Transverse colon (tissue), 4 donors: ENCODE data around the gene SCARF1. TPM values are rescaled to one million over a fixed set of nuclear protein-coding genes. Genes with fewer than 3 reads are reported as not detected.

Experiments
- DNase-seq: peaks from one replicate; pipeline ENCODE4 v3.0.0-alpha.2; 2019
- H3K27ac ChIP-seq, 4 donors: fragments of 200-600 bp; sonication (generic); 2 replicates each; pipeline ENCODE4 v1.5.1; 2016 to 2018; ENCODE audit warnings: inconsistent platforms in 4 of 4
- H3K27me3 ChIP-seq: fragments of 200-600 bp; sonication (generic); 2 replicates; pipeline ENCODE4 v1.5.1; 2017; ENCODE audit warnings: inconsistent platforms
- H3K36me3 ChIP-seq, 4 donors: fragments of 200-600 bp; sonication (generic); 2 replicates each; pipeline ENCODE4 v1.5.1; 2017 to 2019; ENCODE audit warnings: inconsistent platforms in 4 of 4
- H3K4me1 ChIP-seq, 4 donors: fragments of 200-600 bp; sonication (generic); 2 replicates each; pipeline ENCODE4 v1.5.1; 2017 to 2020; ENCODE audit warnings: inconsistent platforms in 4 of 4
- H3K4me3 ChIP-seq, 4 donors: fragments of 200-600 bp; sonication (generic); 1 replicate in 1 of 4; 2 replicates in 3 of 4; pipeline versions ENCODE4 v1.5.1 to v1.6.1; 2017 to 2019; ENCODE audit warnings: inconsistent platforms in 4 of 4
- H3K9me3 ChIP-seq, 2 donors: fragments of 200-600 bp; sonication (generic); 2 replicates each; pipeline ENCODE4 v1.5.1; 2017 to 2019; ENCODE audit warnings: inconsistent platforms in 2 of 2
- CTCF ChIP-seq, 5 experiments: fragments of 200-600 bp in 3 of 5; fragments of 450-650 bp in 2 of 5; sonication (generic) in 3 of 5; IDR thresholded peaks; 1 replicate in 2 of 5; 2 replicates in 3 of 5; pipeline ENCODE4 v1.5.1; 2016 to 2017; ENCODE audit warnings: antibody characterized with exemption in 5 of 5, inconsistent platforms in 3 of 5, mild to moderate bottlenecking in 2 of 5, moderate library complexity in 1 of 5
- EP300 ChIP-seq: sonication (generic); formaldehyde crosslinking; IDR thresholded peaks from one replicate; pipeline ENCODE4 v1.6.1; 2017; ENCODE audit warnings: antibody characterized with exemption, low read depth
- POLR2A ChIP-seq: fragments of 450-650 bp; IDR thresholded peaks from one replicate; pipeline ENCODE4 v1.6.1; 2016; ENCODE audit warnings: antibody characterized with exemption, mild to moderate bottlenecking, moderate library complexity
- POLR2AphosphoS5 ChIP-seq, 3 donors: sonication (generic); formaldehyde crosslinking; IDR thresholded peaks; one replicate each; pipeline ENCODE4 v1.6.1; 2016; ENCODE audit warnings: antibody characterized with exemption in 3 of 3
- WGBS, 2 donors: methylation state at CpG; one replicate each; pipeline ENCODE4 v1.1.5; 2018; ENCODE audit warnings: low coverage in 1 of 2; 5-methylcytosine and 5-hydroxymethylcytosine counted together
- in situ Hi-C, 4 donors: fragments of 200-750 bp; cut with MboI; loops; one replicate each; pipeline versions ENCODE4 v1.15.0 to v1.15.1; 2017; ENCODE audit warnings: low sequenced_read_pairs in 3 of 4, low pct_ligation_motif_present in 1 of 4, low pct_unique_long_range_greater_than_20kb in 1 of 4
- intact Hi-C: fragments of 100-400 bp; cut with DNase I; formaldehyde crosslinking; loops from one replicate; pipeline ENCODE4 v1.15.1; 2023; ENCODE audit warnings: low total_unique reads
- total RNA-seq, 4 donors: library from RNA; depleted of rRNA; stranded (reverse); fragments of >200 nt; gene quantifications; one replicate each; pipeline ENCODE4 v1.1.0, GENCODE V29; 2016

The SCARF1 gene
- total RNA-seq, 4 donors from 2014 or later: 11.2 to 63.2 (median 16.3) TPM

- in situ Hi-C loops (loop anchor here in 1 of 4 donors (25.0 kb wide), 1 partner anchor 387 kb away; the partner anchor contains the start of genes DPH1, OVCA2 and RTN4RL1), intact Hi-C loops (loop anchor here (5.0 to 10.0 kb wide), 2 partner anchors 65 to 78 kb away; partner anchors contain the start of gene TLCD2)
- no peak for TF ChIP-seq CTCF (IDR thresholded peaks at IDR 0.05)
- peak; percentile 61 to 86 (median 82) for TF ChIP-seq POLR2AphosphoS5 (IDR thresholded peaks at IDR 0.05)
- no peak for TF ChIP-seq EP300
- peak; percentile 64 for TF ChIP-seq POLR2A
- Histone ChIP-seq H3K27ac (peak within 1 kb of the TSS; percentile 97 to 100 (median 100)), H3K9me3 (no peaks in the 10 kb centered on the region), H3K4me3 (peak within 1 kb of the TSS; percentile 62 to 88 (median 77)), H3K27me3 (no peaks in the 10 kb centered on the region), H3K4me1 (peaks cover 24 to 35% (median 31%) of the 10 kb centered on the region in 4 donors), H3K36me3 (peaks cover 0 to 43% (median 18%) of the 10 kb centered on the region in 4 donors)
- DNase-seq: peak; percentile 91
- 20% methylated on average over 23 of the region's 23 CpGs; no CpG with 5 or more reads in 1 of the 2 donors for WGBS, 2 donors
Measured at GRCh38 chr17:1649844-1650501, 4.4 kb upstream of the SCARF1 start, which contains the start of gene RILP. Gene RILP (minus strand): TSS chr17:1649866. CDS start chr17:1649804, 62 bp downstream.

- Histone ChIP-seq H3K27ac (peak overlapping the region; percentile 97 to 100 (median 100)), H3K27me3 (no peaks in the 10 kb centered on the region), H3K36me3 (peaks cover 0 to 36% (median 14%) of the 10 kb centered on the region in 4 donors), H3K9me3 (no peaks in the 10 kb centered on the region), H3K4me1 (peaks cover 24 to 37% (median 33%) of the 10 kb centered on the region in 4 donors), H3K4me3 (peak overlapping the region; percentile 62 to 88 (median 77))
- WGBS, 2 donors: 0% methylated on average over 73 of the region's 100 CpGs; no CpG with 5 or more reads in 1 of the 2 donors
- TF ChIP-seq EP300 (no peak), CTCF (IDR thresholded peaks at IDR 0.05) (peak in 3 of 5 experiments; percentile 83 to 97 (median 90)), POLR2A (peak; percentile 83), POLR2AphosphoS5 (IDR thresholded peaks at IDR 0.05) (peak; percentile 87 to 96 (median 96))
- in situ Hi-C loops: no loop called here
- intact Hi-C loops: loop anchor here (5.0 kb wide), 1 partner anchor 77 kb away; no protein-coding TSS in a partner anchor
- DNase-seq: peak; percentile 96
Measured at GRCh38 chr17:1648963-1649843, 3.7 kb upstream of the SCARF1 start.

DNA sequence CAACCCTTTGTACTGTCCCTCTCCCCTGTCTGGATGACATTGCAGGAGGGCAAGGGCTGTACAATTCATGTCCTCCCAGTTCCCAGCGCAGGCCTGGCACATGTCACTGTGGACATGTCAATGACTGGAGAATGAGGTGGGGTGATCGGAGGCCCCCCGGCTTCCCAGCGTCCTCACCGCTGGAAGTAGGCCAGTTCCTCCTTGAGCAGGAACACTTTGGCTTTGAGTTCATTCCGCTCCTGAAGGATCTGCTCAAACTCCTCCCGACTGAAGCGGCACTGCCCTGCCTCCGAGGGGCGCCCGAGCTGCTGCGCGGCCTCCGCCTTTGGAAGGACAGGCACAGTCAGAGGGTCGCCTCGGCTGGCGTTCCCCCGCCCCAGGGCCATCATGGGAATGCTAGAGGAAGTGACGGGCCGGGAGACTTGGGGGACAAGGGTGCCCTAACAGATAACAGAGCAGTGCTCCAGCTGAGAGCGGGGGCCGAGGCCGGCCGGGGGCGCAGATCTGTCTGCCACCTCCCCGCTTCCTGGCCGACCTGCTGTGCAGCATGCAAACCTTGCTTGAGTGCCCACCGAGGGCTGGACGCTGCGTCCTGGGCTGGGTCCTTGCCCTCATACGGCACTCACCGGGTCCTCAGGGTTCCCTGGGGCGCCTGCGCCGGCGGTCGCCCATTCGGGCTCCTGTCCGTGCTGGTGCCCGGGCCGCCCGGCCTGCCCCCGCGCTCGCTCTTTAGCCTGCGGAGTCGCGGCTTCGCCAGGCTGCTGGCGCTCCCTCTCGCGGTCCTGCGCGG, 2.8 kb upstream of the SCARF1 start:
- 14% methylated on average over 46 of the region's 54 CpGs; no CpG with 5 or more reads in 1 of the 2 donors for WGBS, 2 donors
- H3K9me3 ChIP-seq: no peaks in the 10 kb centered on the region
- H3K4me3 ChIP-seq: peak overlapping the region; percentile 8 to 77 (median 53)
- peaks cover 0 to 27% (median 10%) of the 10 kb centered on the region in 4 donors for H3K36me3 ChIP-seq
- intact Hi-C loops (loop anchor here (5.0 kb wide), 1 partner anchor 76 kb away; no protein-coding TSS in a partner anchor), in situ Hi-C loops (no loop called here)
- TF ChIP-seq POLR2A: no peak
- TF ChIP-seq CTCF (IDR thresholded peaks at IDR 0.05): peak in 2 of 5 experiments; percentile 70 to 86
- DNase-seq: peak; percentile 53
- peaks cover 24 to 44% (median 40%) of the 10 kb centered on the region in 4 donors for H3K4me1 ChIP-seq
- H3K27me3 ChIP-seq: no peaks in the 10 kb centered on the region
- peak overlapping the region; percentile 97 to 100 (median 100) for H3K27ac ChIP-seq
